ENCODE measurements around the gene KCNC4. TPM values are rescaled to one million over a fixed set of nuclear protein-coding genes. Genes with fewer than 3 reads are reported as not detected.

The KCNC4 gene
- total and polyA plus RNA-seq, 2 of the 4 experiments (the other 2 are of a cell fraction): 0.18 to 2.3 TPM

- intact Hi-C loops (cut with micrococcal nuclease): no loop called here
- CTCF ChIA-PET: no interaction called here
Measured at GRCh38 chr1:110212169-110213142, 2.3 kb downstream of the KCNC4 start.

More at GRCh38 chr1:110212169-110213142, 2.3 kb downstream of the KCNC4 start:
- H3K4me3 ChIP-seq (ENCODE audit: insufficient read depth, low read depth, low read length): no peak overlapping the region
- no peak overlapping the region for H3K4me2 ChIP-seq (ENCODE audit: low read depth, low read length)
- H3K9me1 ChIP-seq (ENCODE audit: insufficient read depth, low read length): no peaks in the 10 kb centered on the region
- no CpG with 5 or more reads among the region's 20 CpGs for WGBS, 2 experiments (ENCODE audit: extremely low coverage in 2 of 2, insufficient read length in 1 of 2)
- no peak for TF ChIP-seq CEBPB (IDR thresholded peaks at IDR 0.05; ENCODE audit: low read depth, low read length)
- no peak for TF ChIP-seq SMC3 (IDR thresholded peaks at IDR 0.05; ENCODE audit: low read depth, low read length)
- ATAC-seq (ENCODE audit: low read depth): no peak
- no peak for DNase-seq
- no peak overlapping the region for H2BK20ac ChIP-seq (ENCODE audit: low read depth, low read length)
- no peak overlapping the region for H3K23ac ChIP-seq (ENCODE audit: low read depth, low read length)
- H4K8ac ChIP-seq (ENCODE audit: low read depth in 2 of 2, low read length in 2 of 2): no peak overlapping the region
- no peak overlapping the region for H2AK5ac ChIP-seq (ENCODE audit: low read depth, low read length)
- H3K4me1 ChIP-seq (ENCODE audit: control insufficient read depth, insufficient read depth, low read length): no peaks in the 10 kb centered on the region
- peaks cover 60% of the 10 kb centered on the region for H3K27me3 ChIP-seq (ENCODE audit: control insufficient read depth, insufficient read depth, low read length)
- H2BK15ac ChIP-seq (ENCODE audit: low read depth, low read length): no peak overlapping the region
- no peak overlapping the region for H4K91ac ChIP-seq (ENCODE audit: insufficient read depth, low read depth, low read length)
- dilution Hi-C loops (cut with HindIII; ENCODE audit: low sequenced_read_pairs, unreplicated experiment): no loop called here
- H2AK9ac ChIP-seq (replicated peaks; ENCODE audit: low read depth, low read length, poor library complexity): no peak overlapping the region
- H3K18ac ChIP-seq (ENCODE audit: low read depth, low read length): no peak overlapping the region
- no peaks in the 10 kb centered on the region for H3K79me1 ChIP-seq (ENCODE audit: low read depth in 1 of 2, low read length in 2 of 2)
- no peak overlapping the region for H2BK120ac ChIP-seq (ENCODE audit: low read depth, low read length)
- peaks cover 3% of the 10 kb centered on the region for H4K20me1 ChIP-seq (ENCODE audit: insufficient read depth, low read length)
- H3K56ac ChIP-seq (ENCODE audit: extremely low read depth, insufficient read depth, low read length): no peak overlapping the region
- H3K36me3 ChIP-seq (ENCODE audit: control insufficient read depth, insufficient read depth, low read length): no peaks in the 10 kb centered on the region
- H4K5ac ChIP-seq (ENCODE audit: low read depth, low read length): no peak overlapping the region
- no peak overlapping the region for H3K14ac ChIP-seq (replicated peaks; ENCODE audit: low read depth, low read length)
- no peak overlapping the region for H3K27ac ChIP-seq (ENCODE audit: insufficient read depth, low read length)
- no TSS peak for BruUV-seq (replicated peaks)
- POLR2A ChIA-PET (ENCODE audit: unreplicated experiment): no interaction called here
- H3K9me3 ChIP-seq (ENCODE audit: control insufficient read depth, insufficient read depth, low read length): no peaks in the 10 kb centered on the region
- no peak overlapping the region for H2AFZ ChIP-seq (replicated peaks; ENCODE audit: low read length, poor library complexity)
- no peak overlapping the region for H2BK5ac ChIP-seq (ENCODE audit: low read depth, low read length, poor library complexity, severe bottlenecking)
- in situ Hi-C loops (cut with MboI; ENCODE audit: low sequenced_read_pairs): no loop called here
- H3K9ac ChIP-seq (ENCODE audit: low read depth, low read length): no peak overlapping the region
- no peak overlapping the region for H3K4ac ChIP-seq (ENCODE audit: low read depth, low read length)
